ENCODE data around the gene KLHL30.
A peak's percentile ranks its signal among the peaks of the same experiment; 100 is the strongest.
"Not testable (repeated sequence)": the region's sequence is repeated elsewhere in the genome, so short reads cannot be mapped to it uniquely, and the experiment has no call there.

The KLHL30 gene

DNA sequence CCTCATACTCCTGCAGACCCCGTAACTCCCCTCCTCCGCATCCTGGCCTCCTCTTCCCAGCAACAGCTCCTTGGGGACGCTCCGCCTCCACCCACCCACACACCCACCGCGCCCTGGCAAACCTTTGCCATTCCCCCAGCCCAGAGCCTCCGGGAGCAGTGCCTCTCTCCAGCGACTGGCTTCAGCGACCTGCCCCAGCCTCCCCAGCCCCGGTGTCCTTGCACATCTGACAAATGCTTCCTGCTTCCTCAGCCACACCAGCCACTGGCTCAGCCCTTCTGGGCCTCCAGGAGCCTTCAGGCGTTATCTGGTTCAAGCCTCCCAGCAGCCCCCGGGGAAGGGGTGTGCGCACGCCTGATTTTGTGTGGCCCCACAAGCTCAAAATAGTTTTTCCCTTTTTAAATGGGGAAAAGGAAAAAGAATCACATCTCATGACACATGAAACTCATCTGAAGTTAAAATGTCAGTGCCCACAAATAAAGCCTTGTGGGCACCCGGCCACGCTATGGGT is 24.1 kb upstream of the KLHL30 start:
- DNase-seq, result no peak

GRCh38 chr2:238114851-238115660 is 23.4 kb upstream of the KLHL30 start:
- no peak overlapping the region for H3K4me3 ChIP-seq (ENCODE audit: low read depth, low read length)
- TF ChIP-seq, protein P1, sequence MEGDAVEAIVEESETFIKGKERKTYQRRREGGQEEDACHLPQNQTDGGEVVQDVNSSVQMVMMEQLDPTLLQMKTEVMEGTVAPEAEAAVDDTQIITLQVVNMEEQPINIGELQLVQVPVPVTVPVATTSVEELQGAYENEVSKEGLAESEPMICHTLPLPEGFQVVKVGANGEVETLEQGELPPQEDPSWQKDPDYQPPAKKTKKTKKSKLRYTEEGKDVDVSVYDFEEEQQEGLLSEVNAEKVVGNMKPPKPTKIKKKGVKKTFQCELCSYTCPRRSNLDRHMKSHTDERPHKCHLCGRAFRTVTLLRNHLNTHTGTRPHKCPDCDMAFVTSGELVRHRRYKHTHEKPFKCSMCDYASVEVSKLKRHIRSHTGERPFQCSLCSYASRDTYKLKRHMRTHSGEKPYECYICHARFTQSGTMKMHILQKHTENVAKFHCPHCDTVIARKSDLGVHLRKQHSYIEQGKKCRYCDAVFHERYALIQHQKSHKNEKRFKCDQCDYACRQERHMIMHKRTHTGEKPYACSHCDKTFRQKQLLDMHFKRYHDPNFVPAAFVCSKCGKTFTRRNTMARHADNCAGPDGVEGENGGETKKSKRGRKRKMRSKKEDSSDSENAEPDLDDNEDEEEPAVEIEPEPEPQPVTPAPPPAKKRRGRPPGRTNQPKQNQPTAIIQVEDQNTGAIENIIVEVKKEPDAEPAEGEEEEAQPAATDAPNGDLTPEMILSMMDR (IDR thresholded peaks at IDR 0.05; ENCODE audit: low read depth, low read length), result no peak
- no peaks in the 10 kb centered on the region for H3K36me3 ChIP-seq
- no peak for DNase-seq
- H3K4me1 ChIP-seq, result no peaks in the 10 kb centered on the region
- no peaks in the 10 kb centered on the region for H3K27me3 ChIP-seq
- no peaks in the 10 kb centered on the region; the same call in 1 of the 2 replicates for H3K9me3 ChIP-seq

More for the DNA sequence above, 24.1 kb upstream of the KLHL30 start:
- TF ChIP-seq, protein P1 (IDR thresholded peaks at IDR 0.05; ENCODE audit: low read depth, low read length), result no peak
- H3K9me3 ChIP-seq, result no peaks in the 10 kb centered on the region; the same call in 1 of the 2 replicates
- no peaks in the 10 kb centered on the region for H3K36me3 ChIP-seq
- H3K27me3 ChIP-seq, result no peaks in the 10 kb centered on the region
- no peak overlapping the region for H3K4me3 ChIP-seq (ENCODE audit: low read depth, low read length)
- H3K4me1 ChIP-seq, result no peaks in the 10 kb centered on the region

GRCh38 chr2:238115709-238116108 is 22.8 kb upstream of the KLHL30 start:
- peak; percentile 2 for DNase-seq
- not testable (repeated sequence) for H3K27me3 ChIP-seq; H3K4me3 ChIP-seq (ENCODE audit: low read depth, low read length); H3K9me3 ChIP-seq; H3K36me3 ChIP-seq; H3K4me1 ChIP-seq

DNA sequence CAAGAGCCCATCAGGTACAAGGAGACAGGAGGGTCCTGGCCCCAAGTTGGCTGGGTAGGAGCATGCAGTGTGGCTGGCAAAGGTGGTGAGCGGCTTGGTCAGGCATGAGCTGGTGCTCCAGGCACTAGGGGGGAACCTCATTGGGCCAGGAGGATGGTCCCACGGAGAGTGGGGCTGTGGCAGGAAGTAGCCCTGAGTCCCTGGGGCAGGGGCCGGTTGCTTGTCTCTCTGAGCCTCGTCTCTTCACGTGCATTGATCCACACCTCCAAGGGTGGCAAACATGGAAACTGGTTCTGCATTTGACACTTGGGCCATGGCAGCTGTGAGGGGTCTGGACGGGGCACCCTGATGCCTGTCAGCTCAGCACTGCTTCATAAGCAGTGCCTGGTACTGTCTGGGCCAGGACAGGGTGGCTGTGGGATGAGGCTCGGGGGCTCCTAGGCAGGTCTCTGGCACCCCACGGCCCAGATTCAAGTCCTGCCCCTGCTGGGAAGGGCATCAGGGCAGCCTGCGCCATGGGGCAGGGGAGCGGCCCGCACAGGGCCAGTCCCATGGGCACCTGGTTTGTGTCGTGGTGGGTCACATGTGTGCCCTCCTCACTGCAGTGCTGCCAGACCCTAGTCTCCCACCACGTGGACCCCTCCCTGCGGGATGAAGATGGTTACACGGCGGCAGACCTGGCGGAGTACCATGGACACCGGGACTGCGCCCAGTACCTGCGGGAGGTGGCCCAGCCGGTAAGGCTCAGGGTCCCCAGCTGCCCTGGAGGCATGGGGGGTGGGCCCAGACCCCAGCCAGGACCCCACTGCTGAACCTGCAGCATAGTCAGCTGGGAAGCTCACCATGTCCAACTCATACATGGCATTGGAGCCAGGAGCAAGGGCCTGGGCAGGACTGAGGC is 21.9 kb upstream of the KLHL30 start:
- H3K9me3 ChIP-seq, result no peaks in the 10 kb centered on the region; the same call in 1 of the 2 replicates
- no peaks in the 10 kb centered on the region for H3K27me3 ChIP-seq
- TF ChIP-seq, protein P1 (IDR thresholded peaks at IDR 0.05; ENCODE audit: low read depth, low read length), result no peak
- peak; percentile 4 for DNase-seq
- no peaks in the 10 kb centered on the region for H3K4me1 ChIP-seq
- H3K4me3 ChIP-seq (ENCODE audit: low read depth, low read length), result no peak overlapping the region
- no peaks in the 10 kb centered on the region for H3K36me3 ChIP-seq

DNA sequence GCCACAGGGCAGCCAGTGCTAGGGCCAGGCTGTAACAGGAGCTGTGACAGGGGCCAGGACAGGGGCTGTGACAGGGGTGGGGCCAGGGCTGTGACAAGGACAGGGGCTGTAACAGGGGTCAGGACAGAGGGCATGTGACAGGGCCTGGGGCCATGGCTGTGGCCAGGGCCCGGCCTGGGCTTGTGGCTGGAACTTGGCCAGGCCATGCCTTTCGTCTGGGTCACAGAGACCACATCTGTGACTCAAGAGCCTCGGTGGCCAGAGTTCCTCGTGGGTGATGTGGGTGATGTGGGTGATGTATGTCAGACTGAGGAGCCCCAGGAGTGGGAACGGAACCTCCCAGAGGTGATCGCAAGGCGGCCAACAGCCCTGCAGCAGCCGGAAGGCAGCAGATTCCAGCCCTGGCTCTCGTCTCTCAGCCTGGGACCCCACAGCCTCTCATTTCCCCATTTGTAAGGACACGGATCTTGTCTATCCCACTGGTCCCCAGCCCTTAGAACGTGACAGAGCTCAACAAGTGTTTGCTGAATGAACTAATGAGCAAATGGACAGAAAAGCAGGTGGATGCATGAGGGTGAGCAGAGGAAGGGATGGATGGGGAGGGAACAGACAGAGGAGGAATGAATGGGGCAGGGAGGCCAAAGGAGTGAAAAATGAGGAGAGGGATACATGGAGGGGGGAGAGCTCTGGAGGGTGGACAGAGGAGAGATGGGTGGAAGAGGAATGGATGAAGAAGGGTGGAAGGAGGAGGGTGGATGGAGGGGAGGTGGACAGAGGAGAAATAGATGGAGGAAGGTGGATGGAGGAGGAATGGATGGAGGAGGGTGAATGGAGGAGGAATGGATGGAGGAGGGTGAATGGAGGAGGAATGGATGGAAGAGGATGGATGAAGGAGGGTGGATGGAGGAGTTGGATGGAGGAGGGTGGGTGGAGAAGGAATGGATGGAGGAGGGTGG is 21.0 kb upstream of the KLHL30 start:
- TF ChIP-seq, protein P1 (IDR thresholded peaks at IDR 0.05; ENCODE audit: low read depth, low read length), result no peak
- no peak for DNase-seq
- H3K36me3 ChIP-seq, result no peaks in the 10 kb centered on the region
- no peaks in the 10 kb centered on the region for H3K4me1 ChIP-seq
- no peak overlapping the region for H3K4me3 ChIP-seq (ENCODE audit: low read depth, low read length)
- H3K27me3 ChIP-seq, result no peaks in the 10 kb centered on the region
- no peaks in the 10 kb centered on the region for H3K9me3 ChIP-seq

Data from BE2C (cell line).